K562 (cell line): ENCODE measurements around the gene CTSW.

Experiments used
- BCL6 ChIP-seq: fragments of 250-450 bp; sonication (Bioruptor Pico); IDR thresholded peaks from 2 replicates; pipeline ENCODE4 v1.4.0; 2020
- MNT ChIP-seq, 2 experiments: fragments of 450-650 bp; conservative IDR thresholded peaks; 2 replicates each; pipeline ENCODE4 v1.6.1; 2017; ENCODE audit warnings: mild to moderate bottlenecking in 2 of 2, moderate library complexity in 2 of 2
- TAF1 ChIP-seq: IDR thresholded peaks from 2 replicates; pipeline ENCODE4 v1.6.1; 2011; ENCODE audit warnings: mild to moderate bottlenecking, low read length, moderate library complexity; ENCODE audit not compliant: insufficient read depth, control insufficient read depth, severe bottlenecking; ENCODE audit errors: extremely low read depth
- TF ChIP-seq, protein P1 (sequence below): fragments of 250-450 bp; sonication (Bioruptor Pico); IDR thresholded peaks from 2 replicates; pipeline ENCODE4 v1.9.0; 2021; ENCODE audit warnings: mild to moderate bottlenecking, inconsistent platforms
- TF ChIP-seq, protein P2 (sequence below): sonication (generic); formaldehyde crosslinking; IDR thresholded peaks from 2 replicates; pipeline ENCODE4 v1.8.0; 2022; ENCODE audit warnings: missing genetic modification reagents, mild to moderate bottlenecking, moderate library complexity, borderline replicate concordance

DNA sequence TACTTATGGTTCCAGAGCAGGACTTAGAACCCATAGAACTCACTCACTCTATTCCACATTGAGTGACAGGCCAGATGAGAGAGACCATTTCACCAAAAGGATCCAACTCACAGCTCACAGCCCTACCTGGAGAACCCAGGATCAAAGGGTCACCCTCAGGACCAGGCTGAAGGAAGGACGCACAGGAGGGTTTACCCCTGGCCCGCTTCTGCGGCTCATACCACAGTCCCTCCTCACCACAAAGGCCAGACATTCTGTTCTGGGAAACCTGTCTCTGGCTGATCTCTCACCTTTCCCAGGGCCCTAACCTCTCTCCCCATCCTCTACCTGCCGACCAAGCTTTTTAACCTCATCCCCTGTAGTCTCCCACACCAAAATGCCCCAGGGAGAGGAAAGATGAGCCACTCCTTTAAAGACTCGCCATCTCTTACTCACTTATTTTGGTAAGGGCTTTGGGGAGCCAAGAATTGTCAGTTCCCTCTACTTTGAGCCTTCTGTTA is 15.9 kb downstream of the CTSW start:
- TF ChIP-seq BCL6 (CRISPR knock-in tag) (no peak), MNT (conservative IDR thresholded peaks at IDR 0.05) (no peak), TAF1 (no peak)
- TF ChIP-seq, protein P1, sequence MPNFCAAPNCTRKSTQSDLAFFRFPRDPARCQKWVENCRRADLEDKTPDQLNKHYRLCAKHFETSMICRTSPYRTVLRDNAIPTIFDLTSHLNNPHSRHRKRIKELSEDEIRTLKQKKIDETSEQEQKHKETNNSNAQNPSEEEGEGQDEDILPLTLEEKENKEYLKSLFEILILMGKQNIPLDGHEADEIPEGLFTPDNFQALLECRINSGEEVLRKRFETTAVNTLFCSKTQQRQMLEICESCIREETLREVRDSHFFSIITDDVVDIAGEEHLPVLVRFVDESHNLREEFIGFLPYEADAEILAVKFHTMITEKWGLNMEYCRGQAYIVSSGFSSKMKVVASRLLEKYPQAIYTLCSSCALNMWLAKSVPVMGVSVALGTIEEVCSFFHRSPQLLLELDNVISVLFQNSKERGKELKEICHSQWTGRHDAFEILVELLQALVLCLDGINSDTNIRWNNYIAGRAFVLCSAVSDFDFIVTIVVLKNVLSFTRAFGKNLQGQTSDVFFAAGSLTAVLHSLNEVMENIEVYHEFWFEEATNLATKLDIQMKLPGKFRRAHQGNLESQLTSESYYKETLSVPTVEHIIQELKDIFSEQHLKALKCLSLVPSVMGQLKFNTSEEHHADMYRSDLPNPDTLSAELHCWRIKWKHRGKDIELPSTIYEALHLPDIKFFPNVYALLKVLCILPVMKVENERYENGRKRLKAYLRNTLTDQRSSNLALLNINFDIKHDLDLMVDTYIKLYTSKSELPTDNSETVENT (CRISPR knock-in tag) = no peak
- TF ChIP-seq, protein P2, sequence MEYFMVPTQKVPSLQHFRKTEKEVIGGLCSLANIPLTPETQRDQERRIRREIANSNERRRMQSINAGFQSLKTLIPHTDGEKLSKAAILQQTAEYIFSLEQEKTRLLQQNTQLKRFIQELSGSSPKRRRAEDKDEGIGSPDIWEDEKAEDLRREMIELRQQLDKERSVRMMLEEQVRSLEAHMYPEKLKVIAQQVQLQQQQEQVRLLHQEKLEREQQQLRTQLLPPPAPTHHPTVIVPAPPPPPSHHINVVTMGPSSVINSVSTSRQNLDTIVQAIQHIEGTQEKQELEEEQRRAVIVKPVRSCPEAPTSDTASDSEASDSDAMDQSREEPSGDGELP = no peak
